SK-N-MC (cell line): Measurements from ENCODE around the gene ACAD8.

Source experiments
- EZH2 ChIP-seq: fragments of 200-600 bp; sonication (generic); IDR thresholded peaks from one replicate; pipeline ENCODE4 v1.6.1; 2017; ENCODE audit warnings: antibody characterized with exemption
- POLR2AphosphoS5 ChIP-seq: IDR thresholded peaks from 2 replicates; pipeline ENCODE4 v1.6.1; 2012; ENCODE audit warnings: mild to moderate bottlenecking, low read depth, low read length, borderline replicate concordance

DNA sequence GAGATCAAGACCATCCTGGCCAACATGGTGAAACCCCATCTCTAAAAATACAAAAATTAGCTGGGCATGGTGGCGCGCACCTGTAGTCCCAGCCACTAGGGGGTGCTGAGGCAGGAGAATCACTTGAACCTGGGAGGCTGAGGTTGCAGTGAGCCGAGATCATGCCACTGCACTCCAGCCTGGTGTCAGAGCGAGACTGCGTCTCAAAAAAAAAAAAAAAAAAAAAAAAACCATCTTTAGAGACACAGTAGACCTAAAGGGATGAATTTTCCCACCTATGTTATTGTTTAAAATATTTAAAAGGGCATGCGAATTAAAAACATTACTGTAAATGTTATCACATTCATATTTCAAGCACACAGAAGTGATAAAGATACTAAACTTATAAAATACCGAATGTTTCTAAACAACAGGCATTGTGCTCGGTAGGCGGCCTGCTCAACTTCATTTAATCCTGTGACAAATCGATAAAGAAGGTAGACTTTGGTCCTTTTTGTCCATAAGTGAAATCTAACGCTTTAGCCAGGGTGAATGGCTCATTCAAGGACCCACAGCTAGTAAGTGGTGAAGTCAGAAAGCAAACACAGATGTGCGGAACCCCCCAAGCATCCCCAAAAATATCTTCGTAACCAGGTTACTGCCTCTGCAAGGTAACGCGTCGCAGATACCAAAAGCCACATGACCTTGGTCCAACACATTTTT lies 45.7 kb upstream of the ACAD8 start:
- TF ChIP-seq POLR2AphosphoS5 (no peak), EZH2 (no peak)
